ENCODE results near the gene SH3PXD2A.
A peak's percentile ranks its signal among the peaks of the same experiment; 100 is the strongest.

GRCh38 chr10:103855424-103855823 is at the start of gene SH3PXD2A:
- TF ChIP-seq, protein P1, sequence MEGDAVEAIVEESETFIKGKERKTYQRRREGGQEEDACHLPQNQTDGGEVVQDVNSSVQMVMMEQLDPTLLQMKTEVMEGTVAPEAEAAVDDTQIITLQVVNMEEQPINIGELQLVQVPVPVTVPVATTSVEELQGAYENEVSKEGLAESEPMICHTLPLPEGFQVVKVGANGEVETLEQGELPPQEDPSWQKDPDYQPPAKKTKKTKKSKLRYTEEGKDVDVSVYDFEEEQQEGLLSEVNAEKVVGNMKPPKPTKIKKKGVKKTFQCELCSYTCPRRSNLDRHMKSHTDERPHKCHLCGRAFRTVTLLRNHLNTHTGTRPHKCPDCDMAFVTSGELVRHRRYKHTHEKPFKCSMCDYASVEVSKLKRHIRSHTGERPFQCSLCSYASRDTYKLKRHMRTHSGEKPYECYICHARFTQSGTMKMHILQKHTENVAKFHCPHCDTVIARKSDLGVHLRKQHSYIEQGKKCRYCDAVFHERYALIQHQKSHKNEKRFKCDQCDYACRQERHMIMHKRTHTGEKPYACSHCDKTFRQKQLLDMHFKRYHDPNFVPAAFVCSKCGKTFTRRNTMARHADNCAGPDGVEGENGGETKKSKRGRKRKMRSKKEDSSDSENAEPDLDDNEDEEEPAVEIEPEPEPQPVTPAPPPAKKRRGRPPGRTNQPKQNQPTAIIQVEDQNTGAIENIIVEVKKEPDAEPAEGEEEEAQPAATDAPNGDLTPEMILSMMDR (IDR thresholded peaks at IDR 0.05), result peak in 4 of 6 experiments; percentile 8 to 54 (median 41)
- peak; percentile 26 to 43 for TF ChIP-seq POLR2A (IDR thresholded peaks at IDR 0.05)

Data from Peyer's patch (tissue), 4 donors.